ENCODE data around the gene BICC1. TPM values are rescaled to one million over a fixed set of nuclear protein-coding genes. Genes with fewer than 3 reads are reported as not detected.

BICC1 gene
- total RNA-seq, 1 experiment from 2014 or later = 118 TPM

- Mint-ChIP-seq H3K36me3 (ENCODE audit: insufficient read depth, unreplicated experiment) (peaks cover 36% of the 10 kb centered on the region), H3K27ac (ENCODE audit: unreplicated experiment) (no peak overlapping the region)
- DNase-seq = no peak
These were observed 97.0 kb downstream of the BICC1 start for GRCh38 chr10:58609532-58610150.

GRCh38 chr10:58615237-58615935 lies 102.7 kb downstream of the BICC1 start:
- Mint-ChIP-seq H3K27ac (ENCODE audit: unreplicated experiment) (no peak overlapping the region), H3K36me3 (ENCODE audit: insufficient read depth, unreplicated experiment) (peaks cover 48% of the 10 kb centered on the region), H3K4me1 (ENCODE audit: low read depth, unreplicated experiment) (peaks cover 9% of the 10 kb centered on the region), H3K4me3 (ENCODE audit: unreplicated experiment) (no peak overlapping the region), H3K9me3 (ENCODE audit: unreplicated experiment) (peaks cover 12% of the 10 kb centered on the region), H3K27me3 (ENCODE audit: insufficient read depth, unreplicated experiment) (no peaks in the 10 kb centered on the region)
- intact Hi-C loops (cut with micrococcal nuclease; ENCODE audit: unreplicated experiment) = no loop called here
- ChIA-PET CTCF (no interaction called here), POLR2A (no interaction called here)
- DNase-seq = no peak
- BruUV-seq (replicated peaks) = no TSS peak
- H3K27me3 ChIP-seq (replicated peaks; ENCODE audit: control insufficient read depth, insufficient read depth, low read length) = no peaks in the 10 kb centered on the region
- no peaks in the 10 kb centered on the region for H3K9me3 ChIP-seq
- TF ChIP-seq CTCF (IDR thresholded peaks at IDR 0.05; ENCODE audit: insufficient read depth in 1 of 2, low read depth in 1 of 2, low read length in 1 of 2, severe bottlenecking in 1 of 2, unreplicated experiment in 1 of 2) = no peak
- H3K4me1 ChIP-seq = no peaks in the 10 kb centered on the region
- peaks cover 3% of the 10 kb centered on the region for H3K36me3 ChIP-seq (ENCODE audit: control insufficient read depth, insufficient read depth, low read length)
- no peak overlapping the region for H3K4me3 ChIP-seq (ENCODE audit: low read depth, low read length)

More at GRCh38 chr10:58609532-58610150, 97.0 kb downstream of the BICC1 start:
- Mint-ChIP-seq H3K4me1 (ENCODE audit: low read depth, unreplicated experiment) (peaks cover 13% of the 10 kb centered on the region), H3K4me3 (ENCODE audit: unreplicated experiment) (no peak overlapping the region), H3K27me3 (ENCODE audit: insufficient read depth, unreplicated experiment) (no peaks in the 10 kb centered on the region), H3K9me3 (ENCODE audit: unreplicated experiment) (peaks cover 22% of the 10 kb centered on the region)
- CTCF ChIA-PET = interaction anchor here (1.5 kb wide), 1 partner anchor 79 kb away, joined by 4 read pairs; no protein-coding TSS in a partner anchor
- peaks cover 10% of the 10 kb centered on the region; the same call in 1 of the 2 replicates for H3K4me1 ChIP-seq
- no peaks in the 10 kb centered on the region for H3K36me3 ChIP-seq (ENCODE audit: control insufficient read depth, insufficient read depth, low read length)
- no peak for TF ChIP-seq CTCF (IDR thresholded peaks at IDR 0.05; ENCODE audit: insufficient read depth in 1 of 2, low read depth in 1 of 2, low read length in 1 of 2, severe bottlenecking in 1 of 2, unreplicated experiment in 1 of 2)
- POLR2A ChIA-PET = no interaction called here
- 0 out of 2 replicates have a peak, but pooled peaks cover 3% of the 10 kb centered on the region for H3K9me3 ChIP-seq
- H3K27me3 ChIP-seq (replicated peaks; ENCODE audit: control insufficient read depth, insufficient read depth, low read length) = no peaks in the 10 kb centered on the region
- BruUV-seq (replicated peaks) = no TSS peak
- no peak overlapping the region for H3K4me3 ChIP-seq (ENCODE audit: low read depth, low read length)
- intact Hi-C loops (cut with micrococcal nuclease; ENCODE audit: unreplicated experiment) = no loop called here

DNA sequence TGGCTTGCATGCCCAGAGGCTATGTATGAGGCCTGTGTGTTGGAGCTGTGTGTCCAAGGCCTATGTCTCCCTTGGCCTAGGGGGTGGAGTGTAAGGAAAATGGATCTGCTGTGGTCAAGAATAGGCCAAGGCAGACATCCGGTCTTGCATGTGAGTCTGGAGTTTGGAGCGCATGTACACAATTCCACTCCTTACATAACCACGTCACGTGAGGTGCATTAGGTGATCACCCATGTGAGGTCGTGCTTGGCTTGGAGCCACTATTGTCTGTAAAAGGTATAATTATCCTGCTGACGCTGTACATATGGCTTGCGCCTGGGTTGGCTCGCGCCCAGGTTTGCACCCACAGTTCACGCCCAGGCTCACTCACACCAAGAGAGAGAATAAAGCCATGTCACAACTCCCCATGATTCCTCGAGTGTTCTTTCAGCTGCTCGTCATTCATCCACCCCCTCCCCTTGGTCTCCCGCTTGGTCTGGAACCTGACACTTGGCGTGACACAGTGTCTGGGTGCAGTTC lies 105.5 kb downstream of the BICC1 start:
- H3K9me3 Mint-ChIP-seq (ENCODE audit: unreplicated experiment) = peaks cover 12% of the 10 kb centered on the region
- Histone ChIP-seq H3K4me3 (ENCODE audit: low read depth, low read length) (no peak overlapping the region), H3K36me3 (ENCODE audit: control insufficient read depth, insufficient read depth, low read length) (peaks cover 3% of the 10 kb centered on the region), H3K9me3 (no peaks in the 10 kb centered on the region), H3K27me3 (replicated peaks; ENCODE audit: control insufficient read depth, insufficient read depth, low read length) (no peaks in the 10 kb centered on the region), H3K4me1 (no peaks in the 10 kb centered on the region)
- peak in 1 of 2 experiments; percentile 39 for DNase-seq
- H3K4me1 Mint-ChIP-seq (ENCODE audit: low read depth, unreplicated experiment) = peaks cover 18% of the 10 kb centered on the region
- H3K36me3 Mint-ChIP-seq (ENCODE audit: insufficient read depth, unreplicated experiment) = peaks cover 68% of the 10 kb centered on the region
- intact Hi-C loops (cut with micrococcal nuclease; ENCODE audit: unreplicated experiment) = no loop called here
- no peak for TF ChIP-seq CTCF (IDR thresholded peaks at IDR 0.05; ENCODE audit: insufficient read depth in 1 of 2, low read depth in 1 of 2, low read length in 1 of 2, severe bottlenecking in 1 of 2, unreplicated experiment in 1 of 2)
- ChIA-PET POLR2A (no interaction called here), CTCF (interaction anchor here (0.6 kb wide), 1 partner anchor 87 kb away, joined by 3 read pairs; no protein-coding TSS in a partner anchor)
- H3K4me3 Mint-ChIP-seq (ENCODE audit: unreplicated experiment) = no peak overlapping the region
- no TSS peak for BruUV-seq (replicated peaks)
- peak overlapping the region; percentile 4 for H3K27ac Mint-ChIP-seq (ENCODE audit: unreplicated experiment)
- no peaks in the 10 kb centered on the region for H3K27me3 Mint-ChIP-seq (ENCODE audit: insufficient read depth, unreplicated experiment)
